WERI-Rb-1 (cell line): ENCODE results near the gene SEMA3C.

ENCODE experiments used
- DNase-seq: peaks from one replicate; pipeline ENCODE4 v3.0.0-alpha.2; 2020
- H3K27ac ChIP-seq: fragments of 250-450 bp; sonication (Bioruptor Pico); 2 replicates; pipeline ENCODE4 v1.5.1; 2020; ENCODE audit warnings: mild to moderate bottlenecking, moderate library complexity
- H3K27me3 ChIP-seq: fragments of 250-450 bp; sonication (Bioruptor Pico); 2 replicates; pipeline ENCODE4 v1.5.1; 2021; ENCODE audit warnings: mild to moderate bottlenecking, low read depth, moderate library complexity; ENCODE audit not compliant: insufficient read depth, severe bottlenecking
- H3K36me3 ChIP-seq: fragments of 250-450 bp; sonication (Bioruptor Pico); 2 replicates; pipeline ENCODE4 v1.5.1; 2020; ENCODE audit warnings: mild to moderate bottlenecking, moderate library complexity
- H3K4me3 ChIP-seq: 2 replicates; pipeline ENCODE4 v1.5.1; 2011; ENCODE audit warnings: low read depth, mild to moderate bottlenecking, control low read depth, low read length
- H3K9me3 ChIP-seq: fragments of 250-450 bp; sonication (Bioruptor Pico); 2 replicates; pipeline ENCODE4 v1.5.1; 2021; ENCODE audit warnings: mild to moderate bottlenecking, moderate library complexity; ENCODE audit not compliant: severe bottlenecking
- TF ChIP-seq, protein P1 (sequence below): IDR thresholded peaks from 2 replicates; pipeline ENCODE4 v1.5.1; 2011; ENCODE audit warnings: low read depth, mild to moderate bottlenecking, control low read depth, inconsistent platforms, low read length

The SEMA3C gene

DNA sequence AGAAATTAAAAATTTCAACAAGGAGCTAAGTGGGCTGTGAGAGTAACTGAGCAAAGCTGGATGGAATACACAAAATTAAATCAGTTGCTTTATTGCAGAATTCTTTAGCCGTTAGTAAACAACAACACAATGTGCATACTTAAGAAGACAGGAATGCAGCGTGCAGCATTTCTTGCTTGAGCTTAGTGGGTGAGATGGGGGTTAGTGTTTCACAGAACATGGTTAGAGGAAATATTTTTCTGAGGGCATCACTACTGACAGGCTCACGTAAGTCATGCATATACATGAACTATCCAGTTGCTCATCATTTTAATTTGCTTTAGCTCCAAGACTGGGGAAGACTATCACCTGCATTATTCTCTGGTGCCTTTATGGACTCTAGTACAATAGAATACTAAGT, 199.6 kb downstream of the SEMA3C start:
- no peak for DNase-seq
- H3K27ac ChIP-seq = no peak overlapping the region
- TF ChIP-seq, protein P1, sequence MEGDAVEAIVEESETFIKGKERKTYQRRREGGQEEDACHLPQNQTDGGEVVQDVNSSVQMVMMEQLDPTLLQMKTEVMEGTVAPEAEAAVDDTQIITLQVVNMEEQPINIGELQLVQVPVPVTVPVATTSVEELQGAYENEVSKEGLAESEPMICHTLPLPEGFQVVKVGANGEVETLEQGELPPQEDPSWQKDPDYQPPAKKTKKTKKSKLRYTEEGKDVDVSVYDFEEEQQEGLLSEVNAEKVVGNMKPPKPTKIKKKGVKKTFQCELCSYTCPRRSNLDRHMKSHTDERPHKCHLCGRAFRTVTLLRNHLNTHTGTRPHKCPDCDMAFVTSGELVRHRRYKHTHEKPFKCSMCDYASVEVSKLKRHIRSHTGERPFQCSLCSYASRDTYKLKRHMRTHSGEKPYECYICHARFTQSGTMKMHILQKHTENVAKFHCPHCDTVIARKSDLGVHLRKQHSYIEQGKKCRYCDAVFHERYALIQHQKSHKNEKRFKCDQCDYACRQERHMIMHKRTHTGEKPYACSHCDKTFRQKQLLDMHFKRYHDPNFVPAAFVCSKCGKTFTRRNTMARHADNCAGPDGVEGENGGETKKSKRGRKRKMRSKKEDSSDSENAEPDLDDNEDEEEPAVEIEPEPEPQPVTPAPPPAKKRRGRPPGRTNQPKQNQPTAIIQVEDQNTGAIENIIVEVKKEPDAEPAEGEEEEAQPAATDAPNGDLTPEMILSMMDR = no peak
- H3K27me3 ChIP-seq = no peaks in the 10 kb centered on the region
- H3K36me3 ChIP-seq = no peaks in the 10 kb centered on the region
- H3K4me3 ChIP-seq = no peak overlapping the region
- H3K9me3 ChIP-seq = no peaks in the 10 kb centered on the region

- H3K27ac ChIP-seq = no peak overlapping the region
- no peaks in the 10 kb centered on the region for H3K36me3 ChIP-seq
- H3K27me3 ChIP-seq = no peaks in the 10 kb centered on the region
- no peaks in the 10 kb centered on the region for H3K9me3 ChIP-seq
- TF ChIP-seq, protein P1 = no peak
- no peak for DNase-seq
- no peak overlapping the region for H3K4me3 ChIP-seq
Observed at GRCh38 chr7:80711531-80711930, 207.3 kb downstream of the SEMA3C start.

GRCh38 chr7:80708123-80708522, 210.7 kb downstream of the SEMA3C start:
- no peak overlapping the region for H3K4me3 ChIP-seq
- no peaks in the 10 kb centered on the region for H3K27me3 ChIP-seq
- TF ChIP-seq, protein P1 = no peak
- H3K27ac ChIP-seq = no peak overlapping the region
- H3K9me3 ChIP-seq = no peaks in the 10 kb centered on the region
- DNase-seq = no peak
- no peaks in the 10 kb centered on the region for H3K36me3 ChIP-seq

DNA sequence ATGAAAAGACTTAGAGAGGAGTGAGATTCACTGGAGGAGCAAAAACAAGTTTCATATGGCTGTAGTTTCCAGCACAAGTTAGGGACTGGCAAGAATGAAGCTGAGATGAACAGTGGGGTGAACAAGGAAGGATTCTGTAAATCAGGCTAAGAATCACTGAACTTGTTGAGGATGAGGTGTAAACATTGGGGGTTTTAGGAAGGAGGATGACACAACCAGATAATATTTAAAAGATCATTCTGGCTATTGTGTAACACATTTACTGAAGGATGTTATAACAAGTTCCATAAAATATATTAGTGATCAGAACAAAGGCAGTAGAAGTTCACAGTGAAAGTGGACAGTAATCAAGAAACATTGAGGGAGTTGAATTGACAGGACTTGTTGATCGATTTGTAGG, 211.5 kb downstream of the SEMA3C start:
- Histone ChIP-seq H3K27me3 (no peaks in the 10 kb centered on the region), H3K4me3 (no peak overlapping the region), H3K9me3 (no peaks in the 10 kb centered on the region), H3K36me3 (no peaks in the 10 kb centered on the region), H3K27ac (no peak overlapping the region)
- TF ChIP-seq, protein P1 = no peak
- no peak for DNase-seq

DNA sequence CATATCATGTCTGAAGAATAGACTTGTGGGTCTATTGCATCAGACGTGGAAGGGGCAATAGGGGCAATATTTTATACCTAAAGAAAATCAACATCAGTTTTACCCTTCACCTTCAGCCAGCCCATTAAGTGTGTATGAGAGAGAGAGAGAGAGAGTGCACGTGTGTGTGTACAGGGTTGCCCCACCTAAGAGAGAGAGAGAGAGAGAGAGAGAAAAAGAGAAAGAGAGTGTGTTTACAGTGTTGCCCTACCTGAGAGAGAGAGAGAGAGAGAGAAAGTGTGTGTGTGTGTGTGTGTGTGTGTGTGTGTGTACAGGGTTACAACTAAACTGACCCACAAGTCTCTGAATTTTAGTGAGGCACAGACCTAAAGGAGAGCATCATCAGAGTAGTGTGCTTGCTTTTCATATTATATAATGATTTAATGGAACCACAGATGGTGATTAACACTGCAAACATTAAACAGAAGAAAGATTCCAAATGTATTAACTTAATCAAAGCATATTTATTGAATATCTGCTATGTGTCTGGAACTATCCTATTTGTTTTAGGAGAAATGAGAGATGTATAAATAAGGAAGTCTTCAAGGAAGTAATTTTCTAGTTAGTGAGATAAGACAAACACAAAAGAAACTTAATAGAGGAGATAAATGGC, 213.6 kb downstream of the SEMA3C start:
- Histone ChIP-seq H3K9me3 (no peaks in the 10 kb centered on the region), H3K27ac (no peak overlapping the region), H3K4me3 (no peak overlapping the region), H3K36me3 (no peaks in the 10 kb centered on the region), H3K27me3 (no peaks in the 10 kb centered on the region)
- TF ChIP-seq, protein P1 = no peak
- DNase-seq = no peak

GRCh38 chr7:80703272-80703671, 215.6 kb downstream of the SEMA3C start:
- DNase-seq = no peak
- Histone ChIP-seq H3K27me3 (no peaks in the 10 kb centered on the region), H3K9me3 (no peaks in the 10 kb centered on the region), H3K27ac (no peak overlapping the region), H3K4me3 (no peak overlapping the region), H3K36me3 (no peaks in the 10 kb centered on the region)
- TF ChIP-seq, protein P1 = no peak
